DMS 273 (cell line): ENCODE results near the gene TSC22D4.
"Not testable (repeated sequence)": the region's sequence is repeated elsewhere in the genome, so short reads cannot be mapped to it uniquely, and the experiment has no call there.

Experiments used
- DNase-seq: peaks from one replicate; lab custom pipeline; 2025; ENCODE audit not compliant: unreplicated experiment; lab: John Stamatoyannopoulos, UW

The TSC22D4 gene

GRCh38 chr7:100478958-100479660, at the start of gene TSC22D4:
Gene TSC22D4 (minus strand): TSS chr7:100479214. CDS start chr7:100478038, 1,176 bp downstream.
- peak; percentile 97 for DNase-seq

GRCh38 chr7:100528108-100528866, 49.3 kb upstream of the TSC22D4 start:
- DNase-seq: not testable (repeated sequence)

- not testable (repeated sequence) for DNase-seq
Measured at GRCh38 chr7:100523192-100523591, 44.2 kb upstream of the TSC22D4 start.

- not testable (repeated sequence) for DNase-seq
Measured at GRCh38 chr7:100521909-100522593, 43.0 kb upstream of the TSC22D4 start.

- DNase-seq: no peak
Measured at GRCh38 chr7:100521076-100521475, 42.1 kb upstream of the TSC22D4 start.

GRCh38 chr7:100520138-100520537, 41.1 kb upstream of the TSC22D4 start:
- DNase-seq: no peak

GRCh38 chr7:100519580-100519979, 40.6 kb upstream of the TSC22D4 start:
- no peak for DNase-seq

GRCh38 chr7:100517305-100517704, 38.3 kb upstream of the TSC22D4 start:
- no peak for DNase-seq

- DNase-seq: peak; percentile 60
Measured at GRCh38 chr7:100516135-100516812, 37.3 kb upstream of the TSC22D4 start.

- peak; percentile 31 for DNase-seq
Measured at GRCh38 chr7:100515072-100515532, 36.1 kb upstream of the TSC22D4 start.

- DNase-seq: no peak
Measured at GRCh38 chr7:100513212-100513810, 34.3 kb upstream of the TSC22D4 start.

GRCh38 chr7:100510437-100511239, 31.6 kb upstream of the TSC22D4 start:
- DNase-seq: no peak

GRCh38 chr7:100509231-100509630, 30.2 kb upstream of the TSC22D4 start:
- DNase-seq: peak; percentile 98

GRCh38 chr7:100506356-100506923, 27.4 kb upstream of the TSC22D4 start:
- peak; percentile 61 for DNase-seq

GRCh38 chr7:100504887-100505611, 26.0 kb upstream of the TSC22D4 start:
- no peak for DNase-seq

- DNase-seq: not testable (repeated sequence)
Measured at GRCh38 chr7:100504031-100504430, 25.0 kb upstream of the TSC22D4 start.

- not testable (repeated sequence) for DNase-seq
Measured at GRCh38 chr7:100500743-100501142, 21.7 kb upstream of the TSC22D4 start.

GRCh38 chr7:100496509-100496908, 17.5 kb upstream of the TSC22D4 start:
- no peak for DNase-seq
